GM12878 (cell line): ENCODE data around the gene PRODH.

ENCODE experiments used
- POLR2A ChIP-seq: IDR thresholded peaks from 2 replicates; pipeline ENCODE4 v1.6.1; 2011; ENCODE audit warnings: low read depth, mild to moderate bottlenecking, low read length
- ZNF274 ChIP-seq: IDR thresholded peaks from one replicate; pipeline ENCODE4 v1.8.0; 2011; ENCODE audit not compliant: insufficient read length, insufficient read depth
- TF ChIP-seq, protein P1 (sequence below), 3 experiments: IDR thresholded peaks in 2 of 3; conservative IDR thresholded peaks in 1 of 3; 2 replicates each; pipeline ENCODE4 v1.5.1; 2011; ENCODE audit warnings: low read depth in 3 of 3, low read length in 3 of 3, mild to moderate bottlenecking in 3 of 3, control low read depth in 2 of 3, moderate library complexity in 2 of 3, inconsistent platforms in 1 of 3, mixed read lengths in 1 of 3; ENCODE audit not compliant: control insufficient read depth in 2 of 3, insufficient read depth in 1 of 3; ENCODE audit errors: extremely low read depth in 1 of 3

DNA sequence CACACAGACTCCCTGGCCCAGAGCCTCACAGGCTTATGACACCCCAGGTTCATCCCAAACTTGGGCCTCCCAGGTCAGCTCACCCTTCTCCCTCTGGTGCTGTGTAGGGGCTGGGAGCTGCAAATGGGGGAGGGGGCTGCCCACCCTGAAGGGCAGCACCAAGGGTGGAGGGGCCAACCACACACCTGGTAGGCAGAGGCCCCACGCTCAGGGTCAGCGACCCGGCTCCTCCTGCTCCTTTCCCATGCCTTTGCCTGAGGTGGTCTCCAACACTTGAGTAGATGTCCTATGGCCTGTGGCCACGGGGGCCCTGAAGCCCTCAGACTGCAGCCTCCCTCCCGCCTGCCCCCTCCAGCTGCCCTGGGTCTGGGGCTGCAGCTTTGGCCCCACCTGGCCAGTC lies 26.5 kb downstream of the PRODH start:
- no peak for TF ChIP-seq POLR2A
- TF ChIP-seq, protein P1, sequence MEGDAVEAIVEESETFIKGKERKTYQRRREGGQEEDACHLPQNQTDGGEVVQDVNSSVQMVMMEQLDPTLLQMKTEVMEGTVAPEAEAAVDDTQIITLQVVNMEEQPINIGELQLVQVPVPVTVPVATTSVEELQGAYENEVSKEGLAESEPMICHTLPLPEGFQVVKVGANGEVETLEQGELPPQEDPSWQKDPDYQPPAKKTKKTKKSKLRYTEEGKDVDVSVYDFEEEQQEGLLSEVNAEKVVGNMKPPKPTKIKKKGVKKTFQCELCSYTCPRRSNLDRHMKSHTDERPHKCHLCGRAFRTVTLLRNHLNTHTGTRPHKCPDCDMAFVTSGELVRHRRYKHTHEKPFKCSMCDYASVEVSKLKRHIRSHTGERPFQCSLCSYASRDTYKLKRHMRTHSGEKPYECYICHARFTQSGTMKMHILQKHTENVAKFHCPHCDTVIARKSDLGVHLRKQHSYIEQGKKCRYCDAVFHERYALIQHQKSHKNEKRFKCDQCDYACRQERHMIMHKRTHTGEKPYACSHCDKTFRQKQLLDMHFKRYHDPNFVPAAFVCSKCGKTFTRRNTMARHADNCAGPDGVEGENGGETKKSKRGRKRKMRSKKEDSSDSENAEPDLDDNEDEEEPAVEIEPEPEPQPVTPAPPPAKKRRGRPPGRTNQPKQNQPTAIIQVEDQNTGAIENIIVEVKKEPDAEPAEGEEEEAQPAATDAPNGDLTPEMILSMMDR (IDR thresholded peaks at IDR 0.05 in 2 of 3, conservative IDR thresholded peaks at IDR 0.05 in 1 of 3; ENCODE audit: control insufficient read depth in 2 of 3, extremely low read depth in 1 of 3, insufficient read depth in 1 of 3, low read depth in 3 of 3, low read length in 3 of 3): no peak
- TF ChIP-seq ZNF274: no peak
